ENCODE data around the gene NNMT.

The NNMT gene

DNA sequence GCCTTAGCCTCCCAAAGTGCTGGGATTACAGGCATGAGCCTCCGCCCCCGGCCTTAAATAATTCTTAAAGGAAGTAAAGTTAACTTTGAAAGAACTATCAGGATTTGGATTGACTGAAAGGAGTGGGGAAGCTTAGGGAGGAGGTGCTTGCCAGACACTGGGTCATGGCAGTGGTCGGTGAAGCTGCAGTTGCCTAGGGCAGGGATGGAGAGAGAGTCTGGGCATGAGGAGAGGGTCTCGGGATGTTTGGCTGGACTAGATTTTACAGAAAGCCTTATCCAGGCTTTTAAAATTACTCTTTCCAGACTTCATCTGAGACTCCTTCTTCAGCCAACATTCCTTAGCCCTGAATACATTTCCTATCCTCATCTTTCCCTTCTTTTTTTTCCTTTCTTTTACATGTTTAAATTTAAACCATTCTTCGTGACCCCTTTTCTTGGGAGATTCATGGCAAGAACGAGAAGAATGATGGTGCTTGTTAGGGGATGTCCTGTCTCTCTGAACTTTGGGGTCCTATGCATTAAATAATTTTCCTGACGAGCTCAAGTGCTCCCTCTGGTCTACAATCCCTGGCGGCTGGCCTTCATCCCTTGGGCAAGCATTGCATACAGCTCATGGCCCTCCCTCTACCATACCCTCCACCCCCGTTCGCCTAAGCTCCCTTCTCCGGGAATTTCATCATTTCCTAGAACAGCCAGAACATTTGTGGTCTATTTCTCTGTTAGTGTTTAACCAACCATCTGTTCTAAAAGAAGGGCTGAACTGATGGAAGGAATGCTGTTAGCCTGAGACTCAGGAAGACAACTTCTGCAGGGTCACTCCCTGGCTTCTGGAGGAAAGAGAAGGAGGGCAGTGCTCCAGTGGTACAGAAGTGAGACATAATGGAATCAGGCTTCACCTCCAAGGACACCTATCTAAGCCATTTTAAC is at the start of gene NNMT:
Gene NNMT (plus strand): TSS at position 724 of the 929 bp plus-strand sequence. CDS start 158 bp downstream, at position 882.
- DNase-seq (ENCODE audit: low read depth, low spot score): no peak

- no peak for DNase-seq (ENCODE audit: low read depth, low spot score)
Measured at GRCh38 chr11:114247070-114247789, 49.0 kb upstream of the NNMT start.

DNA sequence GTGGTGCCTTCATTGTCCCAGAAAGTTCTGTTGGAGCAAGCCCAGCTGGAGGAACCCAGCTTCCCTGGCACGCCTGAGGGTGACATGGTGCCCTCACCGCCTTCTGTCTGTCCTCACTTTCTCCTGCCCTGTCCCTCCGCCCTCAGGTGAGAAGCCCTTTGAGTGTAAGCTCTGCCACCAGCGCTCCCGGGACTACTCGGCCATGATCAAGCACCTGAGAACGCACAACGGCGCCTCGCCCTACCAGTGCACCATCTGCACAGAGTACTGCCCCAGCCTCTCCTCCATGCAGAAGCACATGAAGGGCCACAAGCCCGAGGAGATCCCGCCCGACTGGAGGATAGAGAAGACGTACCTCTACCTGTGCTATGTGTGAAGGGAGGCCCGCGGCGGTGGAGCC is 46.0 kb upstream of the NNMT start:
- DNase-seq (ENCODE audit: low read depth, low spot score): no peak

- DNase-seq (ENCODE audit: low read depth, low spot score): no peak
Measured at GRCh38 chr11:114250993-114251814, 45.0 kb upstream of the NNMT start.

DNA sequence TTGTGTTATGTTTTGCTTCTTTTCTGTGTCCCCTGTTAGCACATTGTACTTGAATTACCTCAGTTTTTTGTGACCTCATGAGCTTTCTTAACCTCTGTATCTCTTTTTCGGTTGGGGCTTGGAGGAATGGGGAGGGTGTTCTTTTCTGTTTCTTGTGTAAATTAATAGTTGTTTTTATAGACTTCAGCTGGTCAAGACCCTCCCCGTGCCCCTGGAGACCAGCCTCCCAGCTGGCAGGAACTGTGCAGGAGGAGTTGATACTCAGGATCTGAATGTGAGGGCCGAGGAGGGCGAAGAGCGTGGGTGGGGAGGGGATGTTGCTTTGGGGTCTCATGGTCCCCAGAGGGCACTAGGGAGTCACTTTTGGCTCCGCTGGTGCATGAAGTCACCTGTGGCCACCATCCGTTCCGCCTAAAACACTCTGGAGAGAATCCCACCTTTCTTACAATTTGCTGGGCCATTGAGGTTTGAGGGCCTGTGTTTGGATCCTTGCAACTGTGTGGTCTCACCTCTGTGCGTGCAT is 44.3 kb upstream of the NNMT start:
- DNase-seq (ENCODE audit: low read depth, low spot score): no peak

DNA sequence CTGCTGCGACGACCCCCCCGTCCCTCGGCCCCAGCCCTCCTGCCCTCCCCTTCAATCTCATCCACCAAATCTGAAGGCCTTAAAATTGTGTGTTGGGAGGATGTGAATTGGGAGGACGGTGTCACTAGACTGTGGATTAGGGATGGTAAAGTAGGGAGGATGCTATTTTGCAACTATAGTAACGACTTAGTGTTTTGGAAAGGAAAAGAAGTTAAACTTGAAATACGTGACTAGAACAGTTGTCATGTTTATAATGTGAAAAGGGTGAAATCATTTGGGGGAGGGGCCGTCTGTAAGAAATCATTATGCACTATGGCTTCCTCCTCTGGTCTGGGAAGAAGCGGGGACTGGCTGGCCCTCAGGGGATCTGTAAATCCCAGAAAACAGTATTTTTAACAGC is 43.4 kb upstream of the NNMT start:
- no peak for DNase-seq (ENCODE audit: low read depth, low spot score)

- no peak for DNase-seq (ENCODE audit: low read depth, low spot score)
Measured at GRCh38 chr11:114253771-114254170, 42.4 kb upstream of the NNMT start.

GRCh38 chr11:114254571-114255146 is 41.5 kb upstream of the NNMT start:
- no peak for DNase-seq (ENCODE audit: low read depth, low spot score)

DNA sequence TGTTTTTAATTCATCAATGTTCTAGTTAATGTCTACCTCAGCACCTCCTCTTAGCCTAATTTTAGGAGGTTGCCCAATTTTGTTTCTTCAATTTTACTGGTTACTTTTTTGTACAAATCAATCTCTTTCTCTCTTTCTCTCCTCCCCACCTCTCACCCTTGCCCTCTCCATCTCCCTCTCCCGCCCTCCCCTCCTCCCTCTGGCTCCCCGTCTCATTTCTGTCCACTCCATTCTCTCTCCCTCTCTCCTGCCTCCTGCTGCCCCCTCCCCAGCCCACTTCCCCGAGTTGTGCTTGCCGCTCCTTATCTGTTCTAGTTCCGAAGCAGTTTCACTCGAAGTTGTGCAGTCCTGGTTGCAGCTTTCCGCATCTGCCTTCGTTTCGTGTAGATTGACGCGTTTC is 40.9 kb upstream of the NNMT start:
- DNase-seq (ENCODE audit: low read depth, low spot score): no peak

DNA sequence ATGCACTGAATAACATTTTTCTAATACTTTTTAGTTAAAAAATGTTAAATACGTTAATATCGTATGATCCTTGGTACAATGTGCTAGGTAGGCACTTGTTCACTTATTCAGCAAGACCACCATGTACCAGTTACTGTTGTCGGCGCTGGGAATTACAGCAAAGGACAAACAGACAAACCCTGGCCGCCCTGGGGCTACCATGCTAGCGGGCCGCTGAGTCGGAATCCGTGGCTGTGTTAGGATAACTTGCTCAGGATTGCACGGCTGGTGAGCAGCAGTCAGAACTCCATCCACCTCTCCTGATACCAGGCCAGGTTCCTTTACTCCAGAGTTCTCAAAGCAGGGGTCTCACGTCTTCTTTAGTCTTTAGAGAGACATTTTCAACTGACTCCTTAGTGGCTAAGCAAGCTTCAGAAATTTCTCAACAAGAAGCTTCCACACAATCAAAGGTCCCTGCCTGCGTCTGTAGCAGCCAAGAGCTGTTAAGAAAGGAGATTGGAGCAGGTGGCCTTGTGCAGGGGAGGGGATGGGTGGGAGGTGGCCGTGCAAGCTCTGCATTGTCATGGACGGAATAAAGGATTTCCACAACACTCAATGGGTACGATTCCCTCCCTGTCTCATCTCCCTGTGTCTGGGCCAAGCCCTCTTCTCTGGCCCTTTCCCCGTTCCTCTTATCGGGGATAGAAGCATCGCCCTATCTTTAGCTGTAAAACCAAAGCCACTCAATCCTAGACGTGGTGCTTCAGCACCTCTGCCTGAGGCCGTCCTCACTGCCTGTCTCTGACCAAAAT is 39.8 kb upstream of the NNMT start:
- DNase-seq (ENCODE audit: low read depth, low spot score): no peak

DNA sequence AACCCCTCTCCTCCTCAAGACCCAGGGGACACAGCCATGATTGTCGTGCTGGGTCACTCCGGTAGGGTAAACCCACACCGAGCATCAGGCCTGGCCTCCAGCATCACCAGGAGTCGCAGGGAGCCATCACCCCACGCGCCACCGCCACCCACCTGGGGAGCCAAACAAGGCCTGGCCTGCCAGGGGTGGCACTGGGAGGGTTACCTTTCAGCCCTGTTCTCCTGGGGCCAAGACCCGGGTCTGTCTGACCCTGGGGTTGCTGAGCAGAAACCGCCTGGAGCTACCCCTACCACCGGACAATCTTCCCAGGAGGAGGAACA is 39.3 kb upstream of the NNMT start:
- no peak for DNase-seq (ENCODE audit: low read depth, low spot score)

- DNase-seq (ENCODE audit: low read depth, low spot score): no peak
Measured at GRCh38 chr11:114257621-114258558, 38.3 kb upstream of the NNMT start.

GRCh38 chr11:114258696-114259095 is 37.5 kb upstream of the NNMT start:
- DNase-seq (ENCODE audit: low read depth, low spot score): no peak

DNA sequence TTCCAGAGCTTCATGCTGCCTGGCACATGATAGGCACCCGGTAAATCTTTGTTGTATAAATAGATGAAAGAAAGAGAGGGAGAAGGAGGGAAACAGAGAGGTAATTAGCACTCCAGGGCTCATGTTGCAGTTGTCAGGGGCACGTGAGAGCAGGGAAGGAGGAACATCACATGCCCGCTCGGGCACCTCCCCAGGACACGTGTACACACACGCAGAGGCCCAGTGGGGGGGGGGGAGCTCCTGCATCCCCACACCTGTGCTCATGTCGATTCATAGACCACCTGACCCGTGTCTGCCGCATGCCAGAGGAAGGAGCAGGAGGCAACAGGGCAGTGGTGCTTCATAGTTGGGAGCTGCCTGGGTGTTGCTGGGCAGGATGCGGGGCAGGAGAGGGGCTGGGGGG is 37.1 kb upstream of the NNMT start:
- DNase-seq (ENCODE audit: low read depth, low spot score): no peak

- DNase-seq (ENCODE audit: low read depth, low spot score): no peak
Measured at GRCh38 chr11:114259551-114259983, 36.6 kb upstream of the NNMT start.

- no peak for DNase-seq (ENCODE audit: low read depth, low spot score)
Measured at GRCh38 chr11:114260077-114260476, 36.1 kb upstream of the NNMT start.

- DNase-seq (ENCODE audit: low read depth, low spot score): no peak
Measured at GRCh38 chr11:114260483-114260882, 35.7 kb upstream of the NNMT start.

- no peak for DNase-seq (ENCODE audit: low read depth, low spot score)
Measured at GRCh38 chr11:114261791-114262190, 34.4 kb upstream of the NNMT start.

DNA sequence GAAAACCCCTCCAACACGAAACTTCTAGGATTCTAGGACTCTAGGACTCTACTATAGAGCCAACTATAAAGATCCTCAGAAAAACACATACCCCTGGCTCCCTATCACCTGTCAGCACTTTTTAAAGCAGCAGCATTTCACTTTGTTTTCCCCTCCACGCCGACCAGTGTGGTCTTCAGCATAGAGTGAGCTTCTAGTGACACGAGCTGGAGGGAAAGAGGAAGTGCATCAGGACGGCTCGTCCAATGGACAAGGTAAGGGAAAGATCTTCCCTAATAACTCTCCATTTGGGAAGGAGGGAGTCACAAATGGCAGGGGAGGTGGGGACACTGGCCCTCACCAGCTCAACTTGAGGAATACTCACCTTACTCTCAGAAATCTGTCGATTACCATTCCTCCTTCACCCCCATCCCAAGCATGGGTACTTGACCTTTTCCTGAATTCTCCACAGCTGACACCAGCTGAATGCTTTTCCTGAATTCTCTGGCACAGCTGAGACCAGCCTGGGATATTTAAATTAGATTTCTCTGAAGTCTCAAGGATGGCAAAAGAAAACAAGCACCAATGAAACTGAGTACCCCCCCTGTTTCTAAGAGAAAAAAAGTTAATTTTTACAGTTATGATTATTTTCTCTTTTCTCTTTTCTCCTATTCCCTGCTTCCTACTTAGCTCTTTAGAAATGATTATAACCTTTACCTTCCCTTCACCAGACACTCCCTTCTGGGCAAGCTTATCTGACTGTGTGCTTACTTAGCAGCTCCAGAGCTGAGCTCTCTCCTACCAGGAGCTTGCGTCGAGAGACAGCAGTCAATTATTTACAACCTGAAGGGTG is 33.3 kb upstream of the NNMT start:
- DNase-seq (ENCODE audit: low read depth, low spot score): no peak
